Choroid plexus epithelial cell (primary cell): ENCODE results near the gene PEAK3.

Experiments used
- DNase-seq: peaks from one replicate; pipeline ENCODE4 v3.0.0-alpha.2; 2010; ENCODE audit warnings: low read depth
- H3K4me3 ChIP-seq: 2 replicates; pipeline ENCODE4 v1.5.1; 2011; ENCODE audit warnings: low read depth, mild to moderate bottlenecking, control low read depth, low read length, moderate library complexity
- TF ChIP-seq, protein P1 (sequence below): conservative IDR thresholded peaks from 2 replicates; pipeline ENCODE4 v1.5.1; 2011; ENCODE audit warnings: low read depth, mild to moderate bottlenecking, control low read depth, inconsistent platforms, low read length, moderate library complexity

Gene PEAK3

GRCh38 chr19:2228157-2229030 lies 53.6 kb downstream of the PEAK3 start:
- no peak for DNase-seq
- TF ChIP-seq, protein P1, sequence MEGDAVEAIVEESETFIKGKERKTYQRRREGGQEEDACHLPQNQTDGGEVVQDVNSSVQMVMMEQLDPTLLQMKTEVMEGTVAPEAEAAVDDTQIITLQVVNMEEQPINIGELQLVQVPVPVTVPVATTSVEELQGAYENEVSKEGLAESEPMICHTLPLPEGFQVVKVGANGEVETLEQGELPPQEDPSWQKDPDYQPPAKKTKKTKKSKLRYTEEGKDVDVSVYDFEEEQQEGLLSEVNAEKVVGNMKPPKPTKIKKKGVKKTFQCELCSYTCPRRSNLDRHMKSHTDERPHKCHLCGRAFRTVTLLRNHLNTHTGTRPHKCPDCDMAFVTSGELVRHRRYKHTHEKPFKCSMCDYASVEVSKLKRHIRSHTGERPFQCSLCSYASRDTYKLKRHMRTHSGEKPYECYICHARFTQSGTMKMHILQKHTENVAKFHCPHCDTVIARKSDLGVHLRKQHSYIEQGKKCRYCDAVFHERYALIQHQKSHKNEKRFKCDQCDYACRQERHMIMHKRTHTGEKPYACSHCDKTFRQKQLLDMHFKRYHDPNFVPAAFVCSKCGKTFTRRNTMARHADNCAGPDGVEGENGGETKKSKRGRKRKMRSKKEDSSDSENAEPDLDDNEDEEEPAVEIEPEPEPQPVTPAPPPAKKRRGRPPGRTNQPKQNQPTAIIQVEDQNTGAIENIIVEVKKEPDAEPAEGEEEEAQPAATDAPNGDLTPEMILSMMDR, result no peak
- no peak overlapping the region for H3K4me3 ChIP-seq

- DNase-seq, result no peak
- no peak overlapping the region for H3K4me3 ChIP-seq
- TF ChIP-seq, protein P1, result no peak
Observed at GRCh38 chr19:2227415-2228156, 54.4 kb downstream of the PEAK3 start.

- TF ChIP-seq, protein P1, result no peak
- H3K4me3 ChIP-seq, result no peak overlapping the region
- DNase-seq, result no peak
Observed at GRCh38 chr19:2226840-2227360, 55.1 kb downstream of the PEAK3 start.

DNA sequence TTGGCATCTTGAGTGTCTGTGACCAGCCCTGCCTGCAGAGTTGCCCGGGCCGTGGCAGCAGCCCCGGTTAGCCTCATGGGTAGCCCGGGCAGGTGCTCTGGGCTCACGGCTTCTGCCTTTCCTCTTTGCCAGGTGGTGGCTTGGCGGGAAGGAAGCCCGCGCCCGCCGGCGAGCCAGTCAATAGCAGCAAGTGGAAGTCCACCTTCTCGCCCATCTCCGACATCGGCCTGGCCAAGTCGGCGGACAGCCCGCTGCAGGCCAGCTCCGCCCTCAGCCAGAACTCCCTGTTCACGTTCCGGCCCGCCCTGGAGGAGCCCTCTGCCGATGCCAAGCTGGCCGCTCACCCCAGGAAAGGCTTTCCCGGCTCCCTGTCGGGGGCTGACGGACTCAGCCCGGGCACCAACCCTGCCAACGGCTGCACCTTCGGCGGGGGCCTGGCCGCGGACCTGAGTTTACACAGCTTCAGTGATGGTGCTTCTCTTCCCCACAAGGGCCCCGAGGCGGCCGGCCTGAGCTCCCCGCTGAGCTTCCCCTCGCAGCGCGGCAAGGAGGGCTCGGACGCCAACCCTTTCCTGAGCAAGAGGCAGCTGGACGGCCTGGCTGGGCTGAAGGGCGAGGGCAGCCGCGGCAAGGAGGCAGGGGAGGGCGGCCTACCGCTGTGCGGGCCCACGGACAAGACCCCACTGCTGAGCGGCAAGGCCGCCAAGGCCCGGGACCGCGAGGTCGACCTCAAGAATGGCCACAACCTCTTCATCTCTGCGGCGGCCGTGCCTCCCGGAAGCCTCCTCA lies 55.7 kb downstream of the PEAK3 start:
- H3K4me3 ChIP-seq, result no peak overlapping the region
- DNase-seq, result no peak
- TF ChIP-seq, protein P1, result no peak

DNA sequence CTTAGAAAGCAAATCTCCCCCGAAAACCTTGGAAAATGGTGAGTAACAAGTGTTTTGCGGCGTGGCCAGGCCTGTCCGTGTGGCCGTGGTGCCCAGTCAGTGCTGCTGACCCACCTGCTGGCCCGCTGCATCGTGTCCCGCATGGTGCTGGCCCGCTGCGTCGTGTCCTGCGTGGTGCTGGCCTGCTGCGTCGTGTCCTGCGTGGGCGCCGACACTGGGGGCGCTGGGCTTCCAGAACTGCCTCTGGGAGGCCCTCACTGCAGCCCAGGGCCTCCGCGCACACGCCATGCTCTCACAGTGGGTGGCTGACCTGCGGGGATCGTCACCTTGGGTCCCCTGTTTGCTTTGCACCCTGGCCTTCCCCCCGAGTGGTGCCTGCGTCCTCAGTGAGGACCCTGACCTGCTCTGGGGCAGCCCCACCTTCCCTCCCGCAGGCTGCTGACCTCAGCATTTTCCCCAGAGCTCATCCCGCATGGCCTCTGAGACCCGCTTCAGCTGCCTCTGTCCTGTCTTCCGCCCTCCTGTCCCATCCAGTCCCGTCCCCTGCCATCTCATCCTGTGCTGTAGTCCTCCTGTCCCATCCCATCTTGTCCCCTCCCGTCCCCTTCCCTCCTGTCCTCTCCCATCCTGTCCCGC lies 56.4 kb downstream of the PEAK3 start:
- TF ChIP-seq, protein P1, result no peak
- no peak for DNase-seq
- H3K4me3 ChIP-seq, result no peak overlapping the region

- TF ChIP-seq, protein P1, result no peak
- no peak for DNase-seq
- H3K4me3 ChIP-seq, result no peak overlapping the region
Observed at GRCh38 chr19:2224754-2225349, 57.1 kb downstream of the PEAK3 start.
